GM20000 (cell line): ENCODE results near the gene PMEPA1.

Source experiments
- DNase-seq: peaks from one replicate; pipeline ENCODE4 v3.0.0; 2012; ENCODE audit warnings: low spot score
- CTCF ChIP-seq: IDR thresholded peaks from 2 replicates; pipeline ENCODE4 v1.5.1; 2012; ENCODE audit warnings: mild to moderate bottlenecking, control low read depth; ENCODE audit errors: extremely low read depth, missing control alignments

PMEPA1 gene

GRCh38 chr20:57601737-57602136, 108.1 kb downstream of the PMEPA1 start:
- DNase-seq, result no peak
- no peak for TF ChIP-seq CTCF

DNA sequence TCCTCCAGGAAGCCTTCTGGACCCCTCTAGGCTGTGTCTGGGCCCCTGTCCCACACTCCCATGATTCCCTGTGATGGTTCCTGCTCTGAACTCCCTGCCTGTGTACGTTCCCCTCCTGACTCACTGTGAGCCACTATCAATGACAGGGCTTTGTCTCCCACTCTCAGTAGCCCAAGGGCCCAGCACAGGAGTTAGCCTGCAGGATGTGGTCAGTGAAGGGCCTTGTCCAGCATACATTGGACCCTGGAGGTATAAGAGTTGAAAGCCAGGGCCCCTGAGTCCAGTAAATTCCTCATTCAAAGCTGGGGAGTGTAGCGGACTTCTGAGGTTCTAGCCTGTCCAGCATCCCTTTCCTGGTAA, 108.6 kb downstream of the PMEPA1 start:
- DNase-seq, result no peak
- TF ChIP-seq CTCF, result no peak

DNA sequence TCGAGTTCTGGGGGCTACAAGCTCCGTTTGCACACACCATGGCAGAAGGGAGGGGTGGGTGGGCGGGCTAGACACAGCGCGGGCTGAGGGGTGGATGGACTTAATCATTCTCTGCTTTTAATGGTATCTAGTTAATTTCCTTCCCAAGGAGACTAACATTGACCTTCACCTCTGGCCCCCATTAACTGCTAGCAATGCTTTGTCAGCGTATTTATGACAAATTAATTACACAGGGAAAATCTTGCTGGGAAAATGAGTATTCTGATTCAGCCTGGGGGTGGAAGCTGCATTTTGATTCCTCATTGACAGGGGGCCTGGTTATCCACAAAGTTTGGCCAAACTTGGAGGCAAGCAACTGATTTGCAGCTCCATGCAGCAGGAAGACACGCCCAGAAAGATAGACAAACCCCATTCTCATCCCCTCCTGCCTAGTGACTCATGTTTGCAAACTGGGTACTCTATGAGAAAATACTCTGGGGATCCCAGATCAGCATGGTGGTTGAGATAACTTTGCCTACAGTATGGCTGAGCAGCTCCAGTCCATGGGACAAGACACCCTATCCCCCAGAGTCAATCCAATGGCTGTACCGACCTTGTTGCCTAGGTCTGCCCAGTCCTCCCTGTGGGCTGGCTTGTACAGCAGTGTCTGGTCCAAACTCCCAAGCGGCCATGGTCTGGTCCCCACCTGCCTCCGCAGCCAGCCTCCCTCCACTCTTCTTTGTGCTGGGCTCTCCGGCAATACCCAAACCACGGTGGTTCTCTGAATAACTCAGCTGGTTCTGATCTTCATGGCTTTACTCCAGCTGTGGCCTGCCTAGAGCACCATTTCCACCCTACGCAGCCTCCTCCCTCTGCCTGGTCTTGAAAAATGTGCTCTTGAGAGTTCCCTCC, 109.2 kb downstream of the PMEPA1 start:
- DNase-seq, result no peak
- no peak for TF ChIP-seq CTCF

GRCh38 chr20:57598491-57598890, 111.3 kb downstream of the PMEPA1 start:
- no peak for DNase-seq
- no peak for TF ChIP-seq CTCF
